Middle frontal gyrus (tissue), 1 donor: ENCODE measurements around the gene AMBP.
A peak's percentile ranks its signal among the peaks of the same experiment; 100 is the strongest.
"Not testable (repeated sequence)": the region's sequence is repeated elsewhere in the genome, so short reads cannot be mapped to it uniquely, and the experiment has no call there.

Experiments
- DNase-seq: peaks from one replicate; pipeline ENCODE4 v3.0.0-alpha.2; 2015; ENCODE audit warnings: low spot score; ENCODE audit errors: extremely low spot score

Gene AMBP

GRCh38 chr9:114092336-114092735, 14.2 kb upstream of the AMBP start:
- no peak for DNase-seq

DNA sequence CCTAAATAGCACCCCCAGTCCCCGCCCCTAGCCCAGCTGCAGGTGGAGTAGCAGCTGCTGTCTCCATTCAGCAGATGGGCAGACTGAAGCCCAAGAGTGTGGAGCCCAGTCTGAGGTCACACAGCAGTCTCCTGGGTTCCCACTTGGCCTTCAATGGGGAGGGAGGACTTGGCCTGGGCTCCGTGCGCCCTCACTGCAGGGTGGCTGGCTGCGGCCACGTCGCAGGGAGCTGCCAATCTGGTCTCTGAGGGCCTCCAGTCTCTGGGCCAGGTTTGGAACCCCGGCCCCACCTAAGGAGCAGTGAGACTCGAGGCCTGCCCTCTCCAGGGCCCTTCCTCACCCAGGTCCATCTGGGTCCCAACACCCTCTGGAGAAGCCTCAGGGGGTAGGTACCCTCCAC, 13.6 kb upstream of the AMBP start:
- DNase-seq: no peak

- DNase-seq: no peak
These were observed 12.7 kb upstream of the AMBP start for GRCh38 chr9:114090798-114091197.

DNA sequence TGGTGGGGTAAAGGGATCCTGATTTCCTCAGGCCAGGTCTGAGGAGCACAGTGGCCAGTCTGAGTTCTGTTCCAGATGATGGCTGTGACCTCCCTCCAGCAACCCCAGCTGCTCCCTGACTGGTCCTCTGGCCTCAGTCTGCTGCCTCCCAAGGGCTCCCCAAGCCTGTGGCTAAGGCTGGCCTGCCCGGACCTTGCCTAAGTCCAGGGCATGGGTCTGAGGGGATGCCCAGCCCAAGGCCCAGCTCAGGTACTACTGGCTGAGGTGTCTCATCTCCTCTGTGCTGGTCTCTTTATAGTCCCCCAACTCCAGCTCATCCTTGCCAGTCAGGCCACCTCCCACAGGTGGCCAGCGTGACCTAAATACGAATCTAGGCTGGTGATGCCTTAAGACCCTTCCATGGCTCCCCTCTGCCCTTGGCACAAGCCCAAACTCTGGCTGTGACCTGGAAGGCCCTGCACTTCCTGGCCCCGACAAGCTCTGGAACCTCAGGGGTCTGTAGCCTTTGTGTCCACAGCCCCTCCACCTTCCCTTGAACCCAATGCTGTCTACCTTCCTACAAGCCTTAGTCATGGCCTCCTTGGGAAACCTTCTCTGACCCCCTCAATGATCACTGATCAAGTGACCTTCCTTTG, 11.2 kb upstream of the AMBP start:
- no peak for DNase-seq

GRCh38 chr9:114088571-114089170, 10.6 kb upstream of the AMBP start:
- no peak for DNase-seq

DNA sequence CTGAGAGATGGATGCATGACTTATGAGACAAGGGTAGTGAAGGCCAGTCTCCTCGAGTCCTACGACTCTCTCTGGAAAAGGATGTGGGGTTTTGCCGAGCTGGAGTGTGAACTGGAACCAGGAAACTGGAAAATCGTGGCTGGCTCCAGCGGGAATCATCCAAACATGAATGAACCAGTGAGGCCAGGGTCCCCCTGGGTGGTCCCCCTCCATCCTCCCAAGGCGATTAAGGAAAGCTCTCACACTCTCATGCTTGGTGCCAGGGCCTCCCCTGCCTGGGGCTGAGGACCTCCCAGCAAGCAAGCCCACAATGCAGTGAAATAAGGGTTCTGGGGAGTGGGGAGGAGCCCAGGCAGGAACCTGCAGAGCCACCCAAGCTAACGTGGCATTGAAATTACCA, 9.6 kb upstream of the AMBP start:
- DNase-seq: no peak

DNA sequence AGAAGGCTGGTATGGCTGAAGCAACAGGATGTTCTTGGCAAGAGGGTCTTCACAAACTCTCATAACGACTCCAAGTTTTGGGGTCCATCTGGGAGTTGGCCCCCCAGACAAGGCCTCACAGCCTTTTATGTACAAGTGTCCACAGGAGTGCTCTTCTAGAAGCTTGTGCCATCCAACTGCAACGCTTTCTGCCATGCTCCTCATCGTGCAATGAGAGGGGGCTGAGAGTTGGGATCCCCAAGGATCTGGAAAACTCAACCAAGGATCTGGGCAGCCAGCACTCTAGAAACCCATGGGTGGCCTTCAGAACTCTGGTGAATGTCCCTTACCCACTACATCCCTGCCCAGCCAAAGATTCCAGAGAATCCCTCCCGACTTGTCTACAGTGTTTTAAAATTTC, 8.5 kb upstream of the AMBP start:
- no peak for DNase-seq

- no peak for DNase-seq
These were observed 7.9 kb upstream of the AMBP start for GRCh38 chr9:114086009-114086408.

GRCh38 chr9:114085387-114085789, 7.3 kb upstream of the AMBP start:
- no peak for DNase-seq

- no peak for DNase-seq
These were observed 6.4 kb upstream of the AMBP start for GRCh38 chr9:114084282-114085073.

- no peak for DNase-seq
These were observed 5.6 kb upstream of the AMBP start for GRCh38 chr9:114083666-114084065.

DNA sequence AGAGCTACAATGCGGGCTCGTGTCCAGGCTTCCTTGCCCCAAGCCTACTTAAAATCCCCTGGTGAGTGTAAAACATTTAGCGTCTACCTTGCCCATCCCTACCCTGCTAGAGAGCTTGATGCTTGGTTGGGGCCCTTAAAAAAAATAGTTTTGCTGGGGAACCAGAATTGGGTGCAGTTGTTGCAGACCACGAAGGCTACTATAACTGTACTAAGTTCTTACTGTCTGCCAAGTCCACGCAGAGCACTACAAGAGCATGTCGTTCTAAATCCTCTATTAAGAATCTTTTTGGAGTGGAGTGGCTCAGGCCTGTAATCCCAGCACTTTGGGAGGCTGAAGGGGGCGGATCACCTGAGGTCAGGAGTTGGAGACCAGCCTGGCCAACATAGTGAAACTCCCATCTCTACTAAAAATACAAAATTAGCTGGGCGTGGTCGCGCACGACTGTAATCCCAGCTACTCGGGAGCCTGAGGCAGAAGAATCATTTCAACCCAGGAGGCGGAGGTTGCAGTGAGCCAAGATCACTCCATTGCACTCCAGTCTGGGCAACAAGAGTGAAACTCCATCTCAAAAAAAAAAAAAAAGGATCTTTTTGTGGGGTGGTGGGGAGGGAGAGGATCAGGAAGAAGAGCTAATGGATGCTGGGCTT, 4.8 kb upstream of the AMBP start:
- not testable (repeated sequence) for DNase-seq

DNA sequence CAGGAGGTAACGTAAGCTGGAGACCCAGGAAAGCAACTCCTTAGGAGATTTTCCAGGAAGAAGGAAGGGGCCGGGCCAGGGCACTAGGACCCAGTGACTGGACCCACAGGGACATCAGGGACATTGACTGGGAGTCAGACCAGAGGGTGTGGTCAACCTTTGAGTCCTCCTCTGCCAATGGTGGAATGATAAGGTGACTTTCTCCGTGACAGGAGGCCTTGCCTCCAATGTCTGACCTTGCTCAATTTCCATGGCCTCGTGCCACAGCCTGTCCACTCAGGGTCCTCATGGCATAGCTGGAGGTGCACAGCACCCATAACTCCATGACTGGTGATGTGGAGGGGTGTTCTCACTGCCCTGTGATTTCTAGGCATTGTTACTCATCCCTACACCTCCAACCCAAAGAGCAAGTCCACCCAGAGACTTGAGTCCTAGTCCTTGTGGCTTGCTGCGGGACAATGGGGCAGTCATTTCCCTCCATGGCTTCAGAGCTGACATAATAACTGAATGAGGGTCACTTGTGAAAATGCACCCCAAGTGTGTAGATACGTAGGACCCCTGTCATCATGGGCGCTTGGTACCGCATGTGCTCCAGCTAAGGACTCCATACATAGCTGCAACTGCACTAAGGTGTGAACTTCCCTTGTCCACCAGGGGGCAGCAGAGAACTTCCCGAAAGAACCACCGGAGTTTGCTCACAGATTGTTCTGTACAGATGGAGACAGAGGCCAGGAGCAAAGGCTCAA, 4.1 kb upstream of the AMBP start:
- DNase-seq: peak; percentile 78

GRCh38 chr9:114081441-114082016, 3.4 kb upstream of the AMBP start:
- no peak for DNase-seq

- DNase-seq: no peak
These were observed 2.8 kb upstream of the AMBP start for GRCh38 chr9:114080773-114081440.

- no peak for DNase-seq
These were observed 2.2 kb upstream of the AMBP start for GRCh38 chr9:114080195-114080772.

DNA sequence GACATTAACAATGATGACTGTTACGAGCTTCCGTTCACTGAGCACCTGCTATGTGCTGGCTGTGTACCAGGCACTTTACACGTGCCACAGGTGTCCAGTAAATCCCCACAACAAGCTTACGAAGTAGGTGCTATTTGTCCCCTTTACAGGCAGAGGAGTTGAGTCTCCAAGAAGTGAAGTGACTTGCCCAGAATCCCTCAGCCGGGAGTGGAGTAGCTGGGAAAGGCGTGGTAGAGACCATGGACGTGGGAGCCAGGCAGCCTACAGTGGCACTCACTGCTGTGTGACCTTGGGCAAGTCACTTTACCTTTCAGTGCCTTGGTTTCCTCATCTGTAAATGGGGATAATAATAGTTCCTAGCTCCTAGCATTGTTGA, 669 bp upstream of the AMBP start:
- DNase-seq: no peak

DNA sequence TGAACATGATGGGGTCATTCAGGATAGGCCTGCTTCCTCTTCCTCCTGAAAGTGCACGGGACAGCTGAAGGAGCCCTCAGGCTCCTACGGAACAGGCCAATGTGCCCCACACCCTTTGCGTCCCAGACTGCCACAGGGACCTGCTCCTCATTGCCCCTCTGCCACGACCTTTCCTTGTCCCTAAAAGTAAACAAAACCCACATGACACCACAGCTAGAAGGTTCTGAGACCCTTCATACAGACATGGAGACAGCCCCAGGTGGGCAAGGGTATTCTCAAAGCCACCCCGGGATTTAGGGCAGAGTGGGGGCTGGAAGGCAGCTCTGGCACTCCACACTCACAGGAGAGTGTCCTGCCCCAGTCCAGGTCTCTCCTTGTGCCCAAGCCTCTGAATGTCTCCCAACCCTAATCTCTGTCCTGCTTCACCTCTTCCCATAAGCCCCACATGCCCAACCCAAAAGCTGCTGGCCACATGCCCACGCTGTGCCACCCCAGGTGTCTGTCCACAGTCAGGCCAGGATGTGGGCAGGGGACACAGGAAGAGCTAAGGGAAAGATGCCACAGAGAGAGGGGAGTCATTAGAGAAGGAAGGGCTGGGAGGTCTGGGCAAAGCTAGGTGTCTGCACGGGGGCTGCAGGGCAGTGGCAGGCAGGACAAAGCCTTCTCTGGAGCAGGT, 800 bp downstream of the AMBP start:
- no peak for DNase-seq

DNA sequence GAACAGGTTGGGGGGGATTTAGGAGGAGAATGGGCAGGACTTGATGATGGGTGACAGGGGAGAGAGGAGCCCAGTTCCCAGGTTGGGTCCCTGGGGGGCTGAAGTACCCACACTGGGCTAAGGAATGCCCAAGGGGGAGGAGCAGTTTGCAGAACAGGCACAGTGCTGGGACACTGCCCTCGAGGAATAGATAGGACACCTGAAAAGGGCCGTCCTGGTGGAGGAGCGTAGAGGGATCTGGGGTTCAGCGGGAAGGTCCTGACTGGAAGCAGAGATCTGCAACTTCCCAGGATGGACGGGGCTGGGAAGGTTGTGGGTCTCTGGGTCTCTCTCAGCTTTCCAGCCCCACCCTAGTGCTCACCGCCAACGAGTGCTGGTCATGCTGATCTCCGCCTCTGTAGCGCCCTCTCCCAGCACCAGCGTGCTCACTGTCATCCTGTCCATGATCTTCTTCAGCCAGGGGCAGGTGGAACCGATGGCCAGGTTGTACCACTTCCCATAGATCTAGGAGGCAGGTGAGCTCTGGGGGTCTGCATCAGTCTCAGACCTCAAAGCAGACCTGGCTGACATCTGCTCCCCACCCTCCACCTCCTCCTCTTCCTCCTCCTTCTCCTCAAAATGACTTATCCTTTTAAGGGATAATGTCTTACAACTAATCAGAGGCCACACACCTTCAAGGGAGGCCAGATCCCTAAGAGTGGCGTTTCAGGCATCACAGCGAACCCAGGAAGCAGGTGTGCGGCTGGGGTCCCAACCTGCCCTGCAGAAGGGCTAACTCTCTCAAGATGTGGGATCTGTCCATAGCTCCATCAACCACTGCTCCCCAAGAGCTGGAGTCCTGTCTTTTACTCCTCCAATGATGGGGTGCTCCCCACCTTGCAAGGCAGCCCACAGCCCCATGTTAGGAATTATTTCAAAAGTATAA, 1.6 kb downstream of the AMBP start:
- no peak for DNase-seq
